A673 (cell line): ENCODE data around the gene CHRNA9. TPM values are rescaled to one million over a fixed set of nuclear protein-coding genes. Genes with fewer than 3 reads are reported as not detected.

Experiments used
- BruUV-seq: library from RNA; stranded (reverse); fragments of 400-500 nt; replicated peaks from 2 replicates; lab custom pipeline; 2021; lab: Mats Ljungman, UMichigan
- CTCF ChIA-PET: fragments of 300-600 bp; sonication (Branson Sonifier 250); formaldehyde crosslinking; loops from one replicate; lab custom pipeline; 2022; ENCODE audit warnings: antibody characterized with exemption; lab: Charles Lee
- POLR2A ChIA-PET: fragments of 300-600 bp; sonication (Branson Sonifier 250); formaldehyde crosslinking; loops from one replicate; lab custom pipeline; 2022; ENCODE audit warnings: antibody characterized with exemption; ENCODE audit not compliant: low non-redundant PET; lab: Charles Lee
- DNase-seq: peaks from one replicate; pipeline ENCODE4 v3.0.0-alpha.2; 2015; ENCODE audit warnings: low spot score
- H3K27ac ChIP-seq: fragments of 200-600 bp; sonication (generic); 2 replicates; pipeline ENCODE4 v1.5.1; 2016; ENCODE audit warnings: mixed run types, low read depth, mild to moderate bottlenecking, mixed read lengths, antibody characterized with exemption, low read length; ENCODE audit not compliant: poor library complexity, severe bottlenecking
- H3K27me3 ChIP-seq: fragments of 200-600 bp; sonication (generic); replicated peaks from 2 replicates; pipeline ENCODE4 v1.6.1; 2017; ENCODE audit warnings: mixed run types, low read depth, mild to moderate bottlenecking, mixed read lengths, antibody characterized with exemption, low read length; ENCODE audit not compliant: insufficient read depth, poor library complexity
- H3K36me3 ChIP-seq: fragments of 200-600 bp; sonication (generic); 2 replicates; pipeline ENCODE4 v1.6.1; 2016; ENCODE audit warnings: mixed run types, mild to moderate bottlenecking, mixed read lengths, antibody characterized with exemption, low read length; ENCODE audit not compliant: insufficient read depth, poor library complexity, severe bottlenecking
- H3K4me1 ChIP-seq: fragments of 200-600 bp; sonication (generic); 2 replicates; pipeline ENCODE4 v1.6.1; 2017; ENCODE audit warnings: mixed run types, mild to moderate bottlenecking, mixed read lengths, antibody characterized with exemption, low read length; ENCODE audit not compliant: insufficient read depth, poor library complexity, severe bottlenecking
- H3K4me3 ChIP-seq: fragments of 200-600 bp; sonication (generic); 2 replicates; pipeline ENCODE4 v1.5.1; 2016; ENCODE audit warnings: low read depth, mixed run types, mild to moderate bottlenecking, mixed read lengths, low read length; ENCODE audit not compliant: poor library complexity, severe bottlenecking
- H3K9me3 ChIP-seq: fragments of 200-600 bp; sonication (generic); 2 replicates; pipeline ENCODE4 v1.6.1; 2016; ENCODE audit warnings: mixed run types, low read depth, mild to moderate bottlenecking, mixed read lengths, antibody characterized with exemption, low read length; ENCODE audit not compliant: poor library complexity, severe bottlenecking
- CTCF ChIP-seq: fragments of 300-800, 200-600 bp; sonication (generic); conservative IDR thresholded peaks from 2 replicates; pipeline ENCODE4 v1.5.1; 2017; ENCODE audit warnings: low read depth, mild to moderate bottlenecking, antibody characterized with exemption, low read length, moderate library complexity, mixed read lengths
- EZH2 ChIP-seq: fragments of 200-600 bp; sonication (generic); IDR thresholded peaks from 2 replicates; pipeline ENCODE4 v1.6.1; 2017; ENCODE audit warnings: borderline replicate concordance, low read depth, mild to moderate bottlenecking, mixed read lengths, antibody characterized with exemption, low read length; ENCODE audit not compliant: poor library complexity, severe bottlenecking
- intact Hi-C: fragments of 100-400 bp; cut with micrococcal nuclease; formaldehyde crosslinking; loops from one replicate; pipeline ENCODE4 v1.10.0; 2022; ENCODE audit not compliant: unreplicated experiment
- total RNA-seq: library from RNA; stranded (reverse); gene quantifications from 2 replicates; pipeline ENCODE4 v1.2.3, GENCODE V29; 2021

Gene CHRNA9
- total RNA-seq, 1 experiment from 2014 or later = 1.5 TPM

GRCh38 chr4:40361338-40361737 lies 26.2 kb downstream of the CHRNA9 start:
- TF ChIP-seq CTCF (no peak), EZH2 (no peak)
- DNase-seq = no peak
- POLR2A ChIA-PET = no interaction called here
- H3K9me3 ChIP-seq = peaks cover 6% of the 10 kb centered on the region
- no peaks in the 10 kb centered on the region for H3K36me3 ChIP-seq
- H3K4me1 ChIP-seq = no peaks in the 10 kb centered on the region
- intact Hi-C loops = no loop called here
- H3K27me3 ChIP-seq = no peaks in the 10 kb centered on the region
- CTCF ChIA-PET = no interaction called here
- H3K27ac ChIP-seq = no peak overlapping the region
- BruUV-seq = no TSS peak
- H3K4me3 ChIP-seq = no peak overlapping the region

DNA sequence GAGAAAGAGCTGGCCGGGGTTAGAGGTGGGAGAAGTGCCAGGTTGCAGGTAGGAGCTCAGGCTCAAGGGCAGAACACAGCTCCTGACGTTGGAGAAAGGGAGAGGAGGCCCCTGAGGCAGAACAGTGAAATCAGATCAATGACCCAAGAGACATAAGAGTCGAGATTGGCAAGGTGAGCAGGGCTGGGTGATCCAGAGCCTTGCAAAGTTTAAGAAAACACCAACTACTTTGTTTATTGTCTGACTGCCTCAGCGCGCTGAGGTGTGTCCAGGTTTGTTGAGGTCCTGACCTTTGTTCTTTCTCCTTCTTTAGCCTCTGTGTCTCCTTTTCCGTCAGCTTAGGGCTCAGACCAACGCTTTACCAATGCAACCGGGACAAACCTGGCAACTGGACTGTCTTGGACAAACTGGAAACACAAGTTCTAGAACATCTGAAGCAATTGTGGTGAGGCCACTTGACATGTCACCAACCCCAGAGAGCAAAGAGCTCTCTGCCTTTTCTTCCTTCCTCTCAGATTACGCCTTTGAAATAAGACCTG lies 28.3 kb downstream of the CHRNA9 start:
- CTCF ChIA-PET = no interaction called here
- H3K9me3 ChIP-seq = peaks cover 6% of the 10 kb centered on the region
- no TSS peak for BruUV-seq

GRCh38 chr4:40363945-40364344 lies 28.8 kb downstream of the CHRNA9 start:
- H3K4me1 ChIP-seq = no peaks in the 10 kb centered on the region
- no peak overlapping the region for H3K27ac ChIP-seq
- CTCF ChIA-PET = no interaction called here
- TF ChIP-seq EZH2 (no peak), CTCF (no peak)
- POLR2A ChIA-PET = interaction anchor here (0.5 kb wide), 1 partner anchor 9 kb away, joined by 3 read pairs; no protein-coding TSS in a partner anchor
- intact Hi-C loops = no loop called here
- no peak overlapping the region for H3K4me3 ChIP-seq
- no peaks in the 10 kb centered on the region for H3K27me3 ChIP-seq
- BruUV-seq = no TSS peak
- H3K36me3 ChIP-seq = no peaks in the 10 kb centered on the region
- no peak for DNase-seq
- H3K9me3 ChIP-seq = peaks cover 6% of the 10 kb centered on the region

More for the DNA sequence above, 28.3 kb downstream of the CHRNA9 start:
- DNase-seq = no peak
- intact Hi-C loops = no loop called here
- H3K36me3 ChIP-seq = no peaks in the 10 kb centered on the region
- TF ChIP-seq CTCF = no peak
- no peak for TF ChIP-seq EZH2
- no peak overlapping the region for H3K27ac ChIP-seq
- POLR2A ChIA-PET = interaction anchor here (0.5 kb wide), 1 partner anchor 9 kb away, joined by 3 read pairs; no protein-coding TSS in a partner anchor
- H3K4me3 ChIP-seq = no peak overlapping the region
- H3K27me3 ChIP-seq = no peaks in the 10 kb centered on the region
- no peaks in the 10 kb centered on the region for H3K4me1 ChIP-seq
